WTC11 (cell line): ENCODE results near the gene PEAK3.

Experiments
- GRHL2 ChIP-seq: fragments of 250-450 bp; sonication (Bioruptor Pico); IDR thresholded peaks from 2 replicates; pipeline ENCODE4 v1.8.0; 2022; ENCODE audit warnings: mild to moderate bottlenecking, moderate library complexity; ENCODE audit not compliant: insufficient replicate concordance, severe bottlenecking
- MAX ChIP-seq: sonication (generic); formaldehyde crosslinking; IDR thresholded peaks from 2 replicates; pipeline ENCODE4 v1.8.0; 2022; ENCODE audit warnings: mild to moderate bottlenecking, missing genetic modification reagents

- TF ChIP-seq MAX, result 0 out of 2 replicates have a peak, but pooled peaks have one; percentile 26
- no peak for TF ChIP-seq GRHL2 (CRISPR knock-in tag)
Observed at GRCh38 chr19:2289714-2290435, 7.9 kb upstream of the PEAK3 start.
